Muscle of arm (tissue), 12 donors: ENCODE data around the gene STK10. TPM values are rescaled to one million over a fixed set of nuclear protein-coding genes. Genes with fewer than 3 reads are reported as not detected.

Experiments
- DNase-seq: peaks from one replicate; pipeline ENCODE4 v3.0.0-alpha.2; 2013
- polyA plus RNA-seq, 12 donors: library from polyadenylated mRNA; unstranded; fragments of 120-200 nt; gene quantifications; one replicate each; pipeline ENCODE4 v1.2.1, GENCODE V29; 2013; ENCODE audit not compliant: insufficient read length in 12 of 12

Gene STK10
- polyA plus RNA-seq, 12 donors, result 12.7 to 50.4 (median 19.7) TPM; not detected in 1

- no peak for DNase-seq
Measured at GRCh38 chr5:172090976-172091547, 97.0 kb downstream of the STK10 start.

GRCh38 chr5:172089298-172090117, 98.5 kb downstream of the STK10 start:
- no peak for DNase-seq

- DNase-seq, result no peak
Measured at GRCh38 chr5:172088801-172089200, 99.2 kb downstream of the STK10 start.

- DNase-seq, result no peak
Measured at GRCh38 chr5:172086194-172086975, 101.6 kb downstream of the STK10 start.

GRCh38 chr5:172085738-172086137, 102.3 kb downstream of the STK10 start:
- no peak for DNase-seq

- DNase-seq, result no peak
Measured at GRCh38 chr5:172082180-172082579, 105.8 kb downstream of the STK10 start.

- no peak for DNase-seq
Measured at GRCh38 chr5:172079876-172080275, 108.1 kb downstream of the STK10 start.

GRCh38 chr5:172078726-172079345, 109.2 kb downstream of the STK10 start:
- no peak for DNase-seq

- no peak for DNase-seq
Measured at GRCh38 chr5:172077664-172078425, 110.2 kb downstream of the STK10 start.

GRCh38 chr5:172076761-172077244, 111.2 kb downstream of the STK10 start:
- no peak for DNase-seq

GRCh38 chr5:172075656-172076055, 112.4 kb downstream of the STK10 start:
- no peak for DNase-seq

- no peak for DNase-seq
Measured at GRCh38 chr5:172074896-172075295, 113.1 kb downstream of the STK10 start.

GRCh38 chr5:172071309-172071875, 116.6 kb downstream of the STK10 start:
- DNase-seq, result no peak

- DNase-seq, result no peak
Measured at GRCh38 chr5:172065431-172066065, 122.5 kb downstream of the STK10 start.

- no peak for DNase-seq
Measured at GRCh38 chr5:172064766-172065165, 123.3 kb downstream of the STK10 start.

- DNase-seq, result no peak
Measured at GRCh38 chr5:172064358-172064757, 123.7 kb downstream of the STK10 start.

- no peak for DNase-seq
Measured at GRCh38 chr5:172063463-172064235, 124.4 kb downstream of the STK10 start.

GRCh38 chr5:172059661-172060100, 128.3 kb downstream of the STK10 start:
- DNase-seq, result no peak

GRCh38 chr5:172058088-172058487, 129.9 kb downstream of the STK10 start:
- DNase-seq, result no peak
